ENCODE data around the gene DPT.

- no peak for TF ChIP-seq CTCF (IDR thresholded peaks at IDR 0.05)
- TF ChIP-seq POLR2A (IDR thresholded peaks at IDR 0.05): no peak
These were observed 30.6 kb downstream of the DPT start for GRCh38 chr1:168698453-168698852.

Data from testis (tissue), 2 donors.